Psoas muscle (tissue), 8 donors: Measurements from ENCODE around the gene SIL1. TPM values are rescaled to one million over a fixed set of nuclear protein-coding genes. Genes with fewer than 3 reads are reported as not detected.

Source experiments
- ATAC-seq, 4 donors: fragments of 200-7000 bp; cut with Tn5 transposase; one replicate each; pipeline ENCODE4 v1.9.1; 2020; ENCODE audit warnings: moderate library complexity in 3 of 4, mild to moderate bottlenecking in 2 of 4
- DNase-seq, 2 donors: peaks; one replicate each; pipeline ENCODE4 v3.0.0-alpha.2; 2020
- H3K27ac ChIP-seq: fragments of 200-600 bp; one replicate; pipeline ENCODE4 v1.8.0; 2022
- H3K27me3 ChIP-seq, 3 donors: fragments of 200-600 bp in 1 of 3; one replicate each; pipeline versions ENCODE4 v1.6.1 to v1.8.0; 2013 to 2022; ENCODE audit warnings: low read length in 2 of 3, mild to moderate bottlenecking in 2 of 3, moderate library complexity in 1 of 3; ENCODE audit not compliant: insufficient read depth in 3 of 3
- H3K36me3 ChIP-seq, 2 donors: fragments of 200-600 bp in 1 of 2; one replicate each; pipeline versions ENCODE4 v1.6.1 to v1.8.0; 2013 to 2022; ENCODE audit warnings: low read depth in 1 of 2, mild to moderate bottlenecking in 1 of 2, moderate library complexity in 1 of 2; ENCODE audit not compliant: insufficient read depth in 1 of 2
- H3K4me1 ChIP-seq: fragments of 200-600 bp; one replicate; pipeline ENCODE4 v1.8.0; 2022
- H3K4me3 ChIP-seq: fragments of 200-600 bp; one replicate; pipeline ENCODE4 v1.8.0; 2022; ENCODE audit warnings: mild to moderate bottlenecking
- H3K9me3 ChIP-seq: fragments of 200-600 bp; one replicate; pipeline ENCODE4 v1.8.0; 2022
- WGBS, 3 donors: extraction: QIAGEN DNeasy Blood & Tissue Kit; methylation state at CpG; one replicate each; pipeline versions ENCODE4 v1.1.6 to v1.1.7; 2013; 5-methylcytosine and 5-hydroxymethylcytosine counted together
- intact Hi-C, 2 donors: fragments of 100-400 bp; cut with DNase I; formaldehyde crosslinking; loops; one replicate each; pipeline versions ENCODE4 v1.11.0 to v1.14.2; 2022
- polyA plus RNA-seq, 3 donors: library from polyadenylated mRNA; stranded (reverse); fragments of 200-250 nt; gene quantifications; one replicate each; pipeline ENCODE4 v1.2.3, GENCODE V29; 2013
- total RNA-seq, 4 donors: library from RNA; stranded (reverse); fragmentation: NEBNext Ultra II Directional in 2 of 4; extraction: Animal tissue kit (Norgen Biotek cat#: 25700) in 2 of 4; gene quantifications; one replicate each; pipeline versions ENCODE4 v1.2.1 to v1.2.4, GENCODE V29; 2021 to 2023
- TF ChIP-seq, protein P1 (sequence below): fragments of 200-600 bp; IDR thresholded peaks from one replicate; pipeline ENCODE4 v1.8.0; 2022; ENCODE audit warnings: antibody characterized with exemption
- donor health status: healthy with polysubstance abuse.
- donor health status: DM: no; HTN: no; CAD: no; lungs with moderate emphysema.
- donor health status: Bipolar disorder and iron deficiency.
- donor health status: healthy.
- donor health status: DM: yes; HTN: yes; CAD: no.
- donor health status: DM: no; HTN: no; CAD: no.
- donor health status: DM: no; HTN: no; CAD: no.
- donor health status: DM: yes; HTN: yes; CAD: no.

The SIL1 gene
- total and polyA plus RNA-seq, 7 donors: 27.1 to 52.9 (median 41.0) TPM

DNA sequence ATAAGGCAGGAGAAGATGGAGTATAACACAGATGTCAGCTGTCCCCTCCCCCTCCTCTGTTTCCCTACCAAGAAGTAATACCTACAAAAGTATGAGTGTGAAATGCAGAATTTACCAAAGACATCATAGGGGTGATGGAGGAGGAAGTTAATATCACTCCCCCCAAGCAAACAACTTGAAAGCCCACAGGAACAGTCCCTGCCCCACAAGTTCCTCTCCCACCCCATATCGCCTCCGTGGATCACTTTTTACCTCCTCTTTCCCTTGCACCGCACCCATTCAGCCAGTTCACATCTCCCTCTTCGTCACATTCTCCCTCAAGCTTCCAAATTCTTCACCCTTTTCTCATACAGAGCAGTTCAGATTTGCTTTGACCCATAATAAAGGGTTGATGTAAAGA, 7.0 kb upstream of the SIL1 start:
- DNase-seq (no peak), ATAC-seq (no peak)
- no peaks in the 10 kb centered on the region for H3K4me1 ChIP-seq
- H3K27ac ChIP-seq: no peak overlapping the region
- no peak overlapping the region for H3K4me3 ChIP-seq
- WGBS, 3 donors: 90 to 91% (median 90%) methylated on average over 4 of the region's 4 CpGs
- no peaks in the 10 kb centered on the region for H3K36me3 ChIP-seq
- intact Hi-C loops: loop anchor here in 1 of 2 donors (1.0 kb wide), 1 partner anchor 30 kb away; no protein-coding TSS in a partner anchor
- H3K9me3 ChIP-seq: no peaks in the 10 kb centered on the region
- H3K27me3 ChIP-seq: no peaks in the 10 kb centered on the region
- TF ChIP-seq, protein P1, sequence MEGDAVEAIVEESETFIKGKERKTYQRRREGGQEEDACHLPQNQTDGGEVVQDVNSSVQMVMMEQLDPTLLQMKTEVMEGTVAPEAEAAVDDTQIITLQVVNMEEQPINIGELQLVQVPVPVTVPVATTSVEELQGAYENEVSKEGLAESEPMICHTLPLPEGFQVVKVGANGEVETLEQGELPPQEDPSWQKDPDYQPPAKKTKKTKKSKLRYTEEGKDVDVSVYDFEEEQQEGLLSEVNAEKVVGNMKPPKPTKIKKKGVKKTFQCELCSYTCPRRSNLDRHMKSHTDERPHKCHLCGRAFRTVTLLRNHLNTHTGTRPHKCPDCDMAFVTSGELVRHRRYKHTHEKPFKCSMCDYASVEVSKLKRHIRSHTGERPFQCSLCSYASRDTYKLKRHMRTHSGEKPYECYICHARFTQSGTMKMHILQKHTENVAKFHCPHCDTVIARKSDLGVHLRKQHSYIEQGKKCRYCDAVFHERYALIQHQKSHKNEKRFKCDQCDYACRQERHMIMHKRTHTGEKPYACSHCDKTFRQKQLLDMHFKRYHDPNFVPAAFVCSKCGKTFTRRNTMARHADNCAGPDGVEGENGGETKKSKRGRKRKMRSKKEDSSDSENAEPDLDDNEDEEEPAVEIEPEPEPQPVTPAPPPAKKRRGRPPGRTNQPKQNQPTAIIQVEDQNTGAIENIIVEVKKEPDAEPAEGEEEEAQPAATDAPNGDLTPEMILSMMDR: no peak

DNA sequence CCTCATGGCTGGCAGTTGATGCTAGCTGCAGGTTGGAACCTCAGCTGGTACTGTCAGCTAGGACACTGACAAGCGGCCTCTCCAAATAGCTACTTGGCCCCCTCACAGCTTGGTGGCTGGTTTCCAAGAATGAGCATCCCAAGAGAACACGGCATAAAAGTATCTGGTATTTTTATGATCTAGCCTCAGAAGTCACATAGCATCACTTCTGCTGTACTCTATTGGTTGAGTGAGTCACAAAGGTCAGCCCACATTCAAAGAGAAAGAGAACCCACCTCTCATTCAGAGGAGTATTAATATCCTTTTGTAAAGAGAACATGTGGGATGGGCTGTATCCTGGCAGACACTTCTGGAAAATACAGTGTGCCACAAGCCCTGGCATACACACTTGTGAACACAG, 6.0 kb upstream of the SIL1 start:
- ATAC-seq (no peak), DNase-seq (no peak)
- Histone ChIP-seq H3K4me1 (no peaks in the 10 kb centered on the region), H3K27me3 (no peaks in the 10 kb centered on the region), H3K4me3 (no peak overlapping the region), H3K9me3 (no peaks in the 10 kb centered on the region), H3K27ac (no peak overlapping the region), H3K36me3 (no peaks in the 10 kb centered on the region)
- TF ChIP-seq, protein P1: no peak
- 15 to 25% (median 22%) methylated on average over 2 of the region's 2 CpGs for WGBS, 3 donors
- intact Hi-C loops: no loop called here

DNA sequence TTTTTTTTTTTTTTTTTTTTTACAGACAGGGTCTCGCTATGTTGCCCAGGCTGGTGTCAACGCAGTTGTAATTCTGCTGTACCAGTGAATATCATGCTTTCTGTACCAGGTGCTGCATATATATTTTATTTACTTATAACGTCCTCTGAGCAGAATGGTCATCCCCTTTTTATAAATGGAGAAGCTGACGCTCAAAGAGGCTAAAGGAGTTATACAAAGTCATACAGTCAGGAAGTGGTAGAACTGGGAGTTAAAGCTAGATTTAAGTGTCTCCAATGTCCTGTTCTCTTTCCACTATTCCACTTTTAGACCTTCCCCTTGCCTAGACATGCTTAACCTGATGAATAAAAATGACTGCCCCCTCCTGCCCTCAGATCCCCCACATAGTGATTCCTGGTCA, 1.2 kb upstream of the SIL1 start:
- H3K9me3 ChIP-seq: no peaks in the 10 kb centered on the region
- no peak overlapping the region for H3K4me3 ChIP-seq
- 88 to 96% (median 93%) methylated on average over 4 of the region's 4 CpGs for WGBS, 3 donors
- TF ChIP-seq, protein P1: no peak
- no peaks in the 10 kb centered on the region for H3K27me3 ChIP-seq
- intact Hi-C loops: loop anchor here in 1 of 2 donors (10.0 kb wide), 1 partner anchor 65 kb away; no protein-coding TSS in a partner anchor
- H3K36me3 ChIP-seq: peaks cover 2 to 10% of the 10 kb centered on the region in 2 donors
- no peak for ATAC-seq
- peaks cover 5% of the 10 kb centered on the region for H3K4me1 ChIP-seq
- no peak overlapping the region for H3K27ac ChIP-seq
- DNase-seq: no peak

DNA sequence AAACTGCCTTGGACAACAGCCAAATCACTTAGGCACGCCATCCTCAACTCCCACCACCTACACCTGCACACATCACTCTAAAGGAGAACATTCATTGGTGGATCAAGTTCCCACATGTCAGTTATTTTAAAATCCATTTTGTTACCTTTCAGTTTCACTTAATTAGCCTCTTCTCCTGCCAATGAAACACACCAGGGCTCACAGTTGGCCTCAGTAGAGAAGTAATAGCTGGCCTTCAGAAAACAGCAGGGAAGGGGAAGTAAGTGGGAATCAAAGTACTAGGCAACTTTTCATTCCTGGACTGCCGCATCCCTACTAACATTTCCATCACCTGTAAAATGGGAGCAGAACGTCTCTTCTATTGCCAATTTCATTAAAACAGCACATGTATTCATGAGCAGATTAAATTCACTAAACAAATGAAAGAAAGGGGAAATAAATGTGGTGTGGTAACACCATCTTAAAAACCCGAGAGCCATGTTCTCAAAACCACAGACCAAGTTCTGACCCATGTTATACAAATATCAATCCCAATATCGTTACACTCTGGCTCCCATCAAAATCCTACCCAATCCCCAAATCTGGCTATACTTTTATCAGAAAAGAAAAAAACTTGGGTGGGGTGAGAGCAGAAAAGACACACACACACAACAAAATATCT, 1.7 kb downstream of the SIL1 start:
- Histone ChIP-seq H3K4me1 (peaks cover 5% of the 10 kb centered on the region), H3K36me3 (peaks cover 2 to 10% of the 10 kb centered on the region in 2 donors), H3K9me3 (no peaks in the 10 kb centered on the region), H3K4me3 (peak overlapping the region; percentile 76), H3K27ac (peak overlapping the region; percentile 93), H3K27me3 (no peaks in the 10 kb centered on the region)
- no peak for DNase-seq
- intact Hi-C loops: loop anchor here (2.0 to 10.0 kb wide), 2 partner anchors 18 to 62 kb away; no protein-coding TSS in a partner anchor
- ATAC-seq: no peak
- TF ChIP-seq, protein P1: no peak
- WGBS, 3 donors: 81 to 92% (median 85%) methylated on average over 5 of the region's 5 CpGs
